Ovary (tissue), 3 donors: ENCODE data around the gene CCSER2.

Source experiments
- CTCF ChIP-seq, 3 donors: fragments of 450-650 bp in 2 of 3; fragments of 200-600 bp in 1 of 3; IDR thresholded peaks; one replicate each; pipeline versions ENCODE4 v1.5.1 to v1.8.0; 2016 to 2022; ENCODE audit warnings: antibody characterized with exemption in 3 of 3, mild to moderate bottlenecking in 1 of 3
- EP300 ChIP-seq: sonication (generic); formaldehyde crosslinking; IDR thresholded peaks from one replicate; pipeline ENCODE4 v1.6.1; 2017; ENCODE audit warnings: antibody characterized with exemption
- POLR2A ChIP-seq: fragments of 450-650 bp; IDR thresholded peaks from one replicate; pipeline ENCODE4 v1.6.1; 2017; ENCODE audit warnings: antibody characterized with exemption, mild to moderate bottlenecking, moderate library complexity
- donor health status: DM: no; HTN: no; CAD: no.

GRCh38 chr10:84469470-84469869 lies 141.1 kb downstream of the CCSER2 start:
- TF ChIP-seq POLR2A = no peak
- TF ChIP-seq CTCF (IDR thresholded peaks at IDR 0.05) = no peak
- no peak for TF ChIP-seq EP300
